PC-3 (cell line): ENCODE data around the gene MATCAP1. TPM values are rescaled to one million over a fixed set of nuclear protein-coding genes. Genes with fewer than 3 reads are reported as not detected.

Experiments used
- ATAC-seq: fragments of 200-7000 bp; cut with Tn5 transposase; 2 replicates; pipeline ENCODE4 v1.9.1; 2020; ENCODE audit warnings: mild to moderate bottlenecking, moderate library complexity
- BruUV-seq: library from RNA; stranded (reverse); fragments of 400-500 nt; replicated peaks from 2 replicates; lab custom pipeline; 2021; lab: Mats Ljungman, UMichigan
- CTCF ChIA-PET: fragments of 300-600 bp; sonication (Branson Sonifier 250); formaldehyde crosslinking; loops from one replicate; lab custom pipeline; 2022; ENCODE audit warnings: antibody characterized with exemption; lab: Charles Lee
- POLR2A ChIA-PET: fragments of 300-600 bp; sonication (Branson Sonifier 250); formaldehyde crosslinking; loops from one replicate; lab custom pipeline; 2022; ENCODE audit warnings: antibody characterized with exemption; ENCODE audit not compliant: unreplicated experiment; lab: Charles Lee
- DNase-seq: peaks from one replicate; pipeline ENCODE4 v3.0.0-alpha.2; 2015
- H2AFZ ChIP-seq: fragments of 300-600 bp; sonication (generic); 2 replicates; pipeline ENCODE4 v1.6.0; 2016; ENCODE audit warnings: antibody characterized with exemption, low read length
- H3F3A ChIP-seq: fragments of 300-600 bp; sonication (generic); one replicate; pipeline ENCODE4 v1.6.0; 2017; ENCODE audit warnings: antibody characterized with exemption, low read length, control low read depth, mild to moderate bottlenecking; ENCODE audit not compliant: unreplicated experiment
- H3K27ac ChIP-seq: fragments of 300-600 bp; sonication (generic); 2 replicates; pipeline ENCODE4 v1.5.1; 2016; ENCODE audit warnings: mild to moderate bottlenecking, low read length
- H3K27me3 ChIP-seq: fragments of 300-600 bp; sonication (generic); 2 replicates; pipeline ENCODE4 v1.6.1; 2016; ENCODE audit warnings: low read length, mixed read lengths
- H3K36me3 ChIP-seq: fragments of 300-600 bp; sonication (generic); 2 replicates; pipeline ENCODE4 v1.6.1; 2016; ENCODE audit warnings: low read depth, mixed run types, low read length, mixed read lengths
- H3K4me1 ChIP-seq: fragments of 300-600 bp; sonication (generic); 2 replicates; pipeline ENCODE4 v1.5.1; 2016; ENCODE audit warnings: low read length; ENCODE audit not compliant: insufficient read depth
- H3K4me2 ChIP-seq: fragments of 300-600 bp; sonication (generic); 2 replicates; pipeline ENCODE4 v1.6.0; 2016; ENCODE audit warnings: low read length
- H3K4me3 ChIP-seq: fragments of 300-600 bp; sonication (generic); 2 replicates; pipeline ENCODE4 v1.5.1; 2016; ENCODE audit warnings: mild to moderate bottlenecking, low read length, mixed read lengths
- H3K79me2 ChIP-seq: fragments of 300-600 bp; sonication (generic); 2 replicates; pipeline ENCODE4 v1.6.1; 2017; ENCODE audit warnings: low read length, mixed read lengths
- H3K9ac ChIP-seq: fragments of 300-600 bp; sonication (generic); 2 replicates; pipeline ENCODE4 v1.6.0; 2016; ENCODE audit warnings: mild to moderate bottlenecking, low read length
- H3K9me2 ChIP-seq: fragments of 300-600 bp; sonication (generic); replicated peaks from 2 replicates; pipeline ENCODE4 v1.6.1; 2016; ENCODE audit warnings: mixed run types, low read length, mixed read lengths
- H3K9me3 ChIP-seq: fragments of 300-600 bp; sonication (generic); 2 replicates; pipeline ENCODE4 v1.6.1; 2016; ENCODE audit warnings: low read length, mixed read lengths
- H4K20me1 ChIP-seq: fragments of 300-600 bp; sonication (generic); 2 replicates; pipeline ENCODE4 v1.6.1; 2016; ENCODE audit warnings: low read length, mixed read lengths
- CTCF ChIP-seq: fragments of 300-600 bp; sonication (generic); conservative IDR thresholded peaks from 2 replicates; pipeline ENCODE4 v1.5.1; 2017; ENCODE audit warnings: antibody characterized with exemption, low read depth, mild to moderate bottlenecking, low read length
- EZH2 ChIP-seq: fragments of 300-600 bp; sonication (generic); IDR thresholded peaks from one replicate; pipeline ENCODE4 v1.6.1; 2017; ENCODE audit warnings: antibody characterized with exemption, mild to moderate bottlenecking, low read length; ENCODE audit not compliant: unreplicated experiment
- EZH2phosphoT487 ChIP-seq: fragments of 300-600 bp; sonication (generic); IDR thresholded peaks from 2 replicates; pipeline ENCODE4 v1.6.1; 2018; ENCODE audit warnings: mild to moderate bottlenecking, antibody characterized with exemption, low read length, borderline replicate concordance
- intact Hi-C: fragments of 100-400 bp; cut with micrococcal nuclease; formaldehyde crosslinking; loops from 2 replicates; pipeline ENCODE4 v1.9.0; 2023
- total RNA-seq: library from RNA; depleted of rRNA; stranded (reverse); fragments of >200 nt; gene quantifications from 2 replicates; pipeline ENCODE4 v1.2.3, GENCODE V29; 2014

The MATCAP1 gene
- total RNA-seq, 1 experiment from 2014 or later = 29.6 TPM

- CTCF ChIA-PET = interaction anchor here (2.0 kb wide), 1 partner anchor 26 kb away, joined by 4 read pairs; no protein-coding TSS in a partner anchor
- intact Hi-C loops = loop anchor here (1.0 to 5.0 kb wide), 2 partner anchors 24 to 207 kb away; partner anchors contain the start of gene MATCAP1
- peak overlapping the region; percentile 39; the same call in 1 of the 2 replicates for H3K27ac ChIP-seq
- H3K27me3 ChIP-seq = no peaks in the 10 kb centered on the region
- peak overlapping the region; percentile 98 for H3K4me2 ChIP-seq
- peak overlapping the region; percentile 80; the same call in 1 of the 2 replicates for H2AFZ ChIP-seq
- H3K4me1 ChIP-seq = peaks cover 21% of the 10 kb centered on the region
- H4K20me1 ChIP-seq = no peaks in the 10 kb centered on the region
- peak overlapping the region; percentile 95 for H3K4me3 ChIP-seq
- no peaks in the 10 kb centered on the region for H3K36me3 ChIP-seq
- DNase-seq = peak; percentile 49
- no peaks in the 10 kb centered on the region for H3K9me2 ChIP-seq
- TSS peak; percentile 45 for BruUV-seq
- H3K9me3 ChIP-seq = no peaks in the 10 kb centered on the region
- POLR2A ChIA-PET = no interaction called here
- H3F3A ChIP-seq = no peaks in the 10 kb centered on the region
- H3K9ac ChIP-seq = peak overlapping the region; percentile 81
- H3K79me2 ChIP-seq = no peaks in the 10 kb centered on the region
- ATAC-seq = peak; percentile 14
- TF ChIP-seq EZH2phosphoT487 = no peak
- no peak for TF ChIP-seq EZH2
- no peak for TF ChIP-seq CTCF
Observed at GRCh38 chr16:67158637-67159600, 24.8 kb downstream of the MATCAP1 start.

GRCh38 chr16:67157892-67158635 is 25.7 kb downstream of the MATCAP1 start:
- Histone ChIP-seq H3K27ac (no peak overlapping the region), H3F3A (no peaks in the 10 kb centered on the region), H3K9ac (no peak overlapping the region), H2AFZ (no peak overlapping the region), H3K36me3 (no peaks in the 10 kb centered on the region), H3K4me1 (peaks cover 21% of the 10 kb centered on the region), H3K27me3 (no peaks in the 10 kb centered on the region), H3K79me2 (no peaks in the 10 kb centered on the region), H3K4me2 (peak overlapping the region; percentile 98; the same call in 1 of the 2 replicates), H3K9me3 (no peaks in the 10 kb centered on the region), H4K20me1 (no peaks in the 10 kb centered on the region), H3K4me3 (no peak overlapping the region; the same call in 1 of the 2 replicates), H3K9me2 (no peaks in the 10 kb centered on the region)
- POLR2A ChIA-PET = no interaction called here
- CTCF ChIA-PET = interaction anchor here (0.5 kb wide), 1 partner anchor 12 kb away, joined by 3 read pairs; the partner anchor contains the start of gene NOL3
- BruUV-seq = no TSS peak
- DNase-seq (no peak), ATAC-seq (no peak)
- intact Hi-C loops = loop anchor here (5.0 kb wide), 1 partner anchor 206 kb away; no protein-coding TSS in a partner anchor
- no peak for TF ChIP-seq EZH2
- no peak for TF ChIP-seq CTCF
- no peak for TF ChIP-seq EZH2phosphoT487
